ENCODE data around the gene NPAS1. TPM values are rescaled to one million over a fixed set of nuclear protein-coding genes. Genes with fewer than 3 reads are reported as not detected.

The NPAS1 gene
- total and polyA plus RNA-seq, 9 donors, result 0.15 to 0.57 (median 0.31) TPM; not detected in 4

- Histone ChIP-seq H3K36me3 (no peaks in the 10 kb centered on the region), H3K4me1 (ENCODE audit: insufficient read depth) (peaks cover 5% of the 10 kb centered on the region), H3K9me3 (no peaks in the 10 kb centered on the region), H3K27ac (no peak overlapping the region), H3K27me3 (no peaks in the 10 kb centered on the region), H3K4me3 (no peak overlapping the region)
- 84 to 90% (median 88%) methylated on average over 22 of the region's 22 CpGs for WGBS, 3 donors
- no peak for DNase-seq
- intact Hi-C loops (cut with DNase I), result loop anchor here in 3 of 4 donors (10.0 kb wide), 1 partner anchor 244 kb away; no protein-coding TSS in a partner anchor
- TF ChIP-seq EP300 (IDR thresholded peaks at IDR 0.05) (no peak), POLR2A (IDR thresholded peaks at IDR 0.05) (no peak)
- TF ChIP-seq, protein P1, sequence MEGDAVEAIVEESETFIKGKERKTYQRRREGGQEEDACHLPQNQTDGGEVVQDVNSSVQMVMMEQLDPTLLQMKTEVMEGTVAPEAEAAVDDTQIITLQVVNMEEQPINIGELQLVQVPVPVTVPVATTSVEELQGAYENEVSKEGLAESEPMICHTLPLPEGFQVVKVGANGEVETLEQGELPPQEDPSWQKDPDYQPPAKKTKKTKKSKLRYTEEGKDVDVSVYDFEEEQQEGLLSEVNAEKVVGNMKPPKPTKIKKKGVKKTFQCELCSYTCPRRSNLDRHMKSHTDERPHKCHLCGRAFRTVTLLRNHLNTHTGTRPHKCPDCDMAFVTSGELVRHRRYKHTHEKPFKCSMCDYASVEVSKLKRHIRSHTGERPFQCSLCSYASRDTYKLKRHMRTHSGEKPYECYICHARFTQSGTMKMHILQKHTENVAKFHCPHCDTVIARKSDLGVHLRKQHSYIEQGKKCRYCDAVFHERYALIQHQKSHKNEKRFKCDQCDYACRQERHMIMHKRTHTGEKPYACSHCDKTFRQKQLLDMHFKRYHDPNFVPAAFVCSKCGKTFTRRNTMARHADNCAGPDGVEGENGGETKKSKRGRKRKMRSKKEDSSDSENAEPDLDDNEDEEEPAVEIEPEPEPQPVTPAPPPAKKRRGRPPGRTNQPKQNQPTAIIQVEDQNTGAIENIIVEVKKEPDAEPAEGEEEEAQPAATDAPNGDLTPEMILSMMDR (IDR thresholded peaks at IDR 0.05), result no peak
Measured at GRCh38 chr19:46998445-46999125, 21.1 kb upstream of the NPAS1 start.

DNA sequence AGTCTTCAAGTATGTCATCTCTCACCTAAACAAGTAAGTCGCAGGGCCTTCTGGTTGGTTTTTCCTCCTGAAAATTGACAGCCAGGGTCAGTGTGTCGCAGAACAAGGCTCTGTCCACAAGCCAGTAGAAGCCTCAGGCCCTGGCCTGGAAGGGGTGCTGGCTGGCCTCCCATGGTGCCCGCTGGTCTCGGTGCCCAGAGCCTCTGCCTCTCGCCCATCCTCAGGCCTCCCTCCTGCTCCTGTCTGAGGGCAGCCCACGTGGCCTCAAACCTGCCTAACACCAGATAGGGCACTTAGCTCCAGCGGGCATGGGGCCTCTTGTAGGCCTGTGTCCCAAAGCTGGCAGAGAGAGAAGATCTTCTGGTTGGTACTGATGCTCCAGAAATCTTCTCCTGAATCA lies 20.3 kb upstream of the NPAS1 start:
- Histone ChIP-seq H3K27me3 (no peaks in the 10 kb centered on the region), H3K27ac (no peak overlapping the region), H3K4me3 (no peak overlapping the region), H3K9me3 (no peaks in the 10 kb centered on the region), H3K4me1 (ENCODE audit: insufficient read depth) (peaks cover 4% of the 10 kb centered on the region), H3K36me3 (no peaks in the 10 kb centered on the region)
- intact Hi-C loops (cut with DNase I), result loop anchor here in 3 of 4 donors (10.0 kb wide), 1 partner anchor 245 kb away; no protein-coding TSS in a partner anchor
- WGBS, 3 donors, result 88 to 91% (median 90%) methylated on average over 7 of the region's 7 CpGs
- TF ChIP-seq POLR2A (IDR thresholded peaks at IDR 0.05) (no peak), EP300 (IDR thresholded peaks at IDR 0.05) (no peak)
- TF ChIP-seq, protein P1 (IDR thresholded peaks at IDR 0.05), result no peak
- no peak for DNase-seq

- no peak for DNase-seq
- Histone ChIP-seq H3K4me1 (ENCODE audit: insufficient read depth) (peaks cover 4% of the 10 kb centered on the region), H3K36me3 (no peaks in the 10 kb centered on the region), H3K27me3 (no peaks in the 10 kb centered on the region), H3K9me3 (no peaks in the 10 kb centered on the region), H3K27ac (no peak overlapping the region), H3K4me3 (no peak overlapping the region)
- 88 to 91% (median 90%) methylated on average over 12 to 14 of the region's 14 CpGs for WGBS, 3 donors
- TF ChIP-seq POLR2A (IDR thresholded peaks at IDR 0.05), result no peak
- no peak for TF ChIP-seq EP300 (IDR thresholded peaks at IDR 0.05)
- TF ChIP-seq, protein P1 (IDR thresholded peaks at IDR 0.05), result no peak
- intact Hi-C loops (cut with DNase I), result loop anchor here in 3 of 4 donors (10.0 kb wide), 1 partner anchor 245 kb away; no protein-coding TSS in a partner anchor
Measured at GRCh38 chr19:46999878-47000277, 19.8 kb upstream of the NPAS1 start.

GRCh38 chr19:47000373-47000772 lies 19.3 kb upstream of the NPAS1 start:
- Histone ChIP-seq H3K4me1 (ENCODE audit: insufficient read depth) (peaks cover 4% of the 10 kb centered on the region), H3K27ac (no peak overlapping the region), H3K36me3 (no peaks in the 10 kb centered on the region), H3K9me3 (no peaks in the 10 kb centered on the region), H3K4me3 (no peak overlapping the region), H3K27me3 (no peaks in the 10 kb centered on the region)
- intact Hi-C loops (cut with DNase I), result no loop called here
- WGBS, 3 donors, result 92 to 93% (median 93%) methylated on average over 18 of the region's 18 CpGs
- TF ChIP-seq EP300 (IDR thresholded peaks at IDR 0.05), result no peak
- TF ChIP-seq, protein P1 (IDR thresholded peaks at IDR 0.05), result no peak
- no peak for DNase-seq

Data from ovary (tissue), 9 donors.